Activated naive CD4-positive, alpha-beta T cell treated with anti-CD3 and anti-CD28 coated beads, Interleukin-2, amount 50 U/mL, for 24 hours (primary cell): ENCODE results near the gene FLT1.

Source experiments
- H3K27ac Mint-ChIP-seq: one replicate; pipeline ENCODE4 v1.8.0; 2021; ENCODE audit warnings: mild to moderate bottlenecking, mixed read lengths
- H3K27me3 Mint-ChIP-seq: one replicate; pipeline ENCODE4 v1.8.0; 2021; ENCODE audit warnings: mixed read lengths
- H3K36me3 Mint-ChIP-seq: one replicate; pipeline ENCODE4 v1.8.0; 2021; ENCODE audit warnings: mixed read lengths
- H3K4me1 Mint-ChIP-seq: one replicate; pipeline ENCODE4 v1.8.0; 2021; ENCODE audit warnings: mixed read lengths
- H3K4me3 Mint-ChIP-seq: one replicate; pipeline ENCODE4 v1.8.0; 2021; ENCODE audit warnings: mild to moderate bottlenecking, mixed read lengths
- H3K9me3 Mint-ChIP-seq: one replicate; pipeline ENCODE4 v1.8.0; 2021; ENCODE audit warnings: mixed read lengths

FLT1 gene

GRCh38 chr13:28459911-28460310 lies 35.0 kb downstream of the FLT1 start:
- no peaks in the 10 kb centered on the region for H3K4me1 Mint-ChIP-seq
- H3K27ac Mint-ChIP-seq, result no peak overlapping the region
- no peaks in the 10 kb centered on the region for H3K9me3 Mint-ChIP-seq
- H3K27me3 Mint-ChIP-seq, result peaks cover 4% of the 10 kb centered on the region
- peaks cover 2% of the 10 kb centered on the region for H3K36me3 Mint-ChIP-seq
- H3K4me3 Mint-ChIP-seq, result no peak overlapping the region

- Mint-ChIP-seq H3K4me1 (no peaks in the 10 kb centered on the region), H3K9me3 (no peaks in the 10 kb centered on the region), H3K4me3 (no peak overlapping the region), H3K27me3 (peaks cover 5% of the 10 kb centered on the region), H3K36me3 (peaks cover 2% of the 10 kb centered on the region), H3K27ac (no peak overlapping the region)
These were observed 36.3 kb downstream of the FLT1 start for GRCh38 chr13:28458608-28459007.

- peaks cover 5% of the 10 kb centered on the region for H3K27me3 Mint-ChIP-seq
- H3K36me3 Mint-ChIP-seq, result peaks cover 2% of the 10 kb centered on the region
- no peaks in the 10 kb centered on the region for H3K4me1 Mint-ChIP-seq
- H3K4me3 Mint-ChIP-seq, result no peak overlapping the region
- no peak overlapping the region for H3K27ac Mint-ChIP-seq
- no peaks in the 10 kb centered on the region for H3K9me3 Mint-ChIP-seq
These were observed 36.9 kb downstream of the FLT1 start for GRCh38 chr13:28458051-28458450.

GRCh38 chr13:28457521-28457920 lies 37.4 kb downstream of the FLT1 start:
- H3K27me3 Mint-ChIP-seq, result peaks cover 5% of the 10 kb centered on the region
- H3K4me3 Mint-ChIP-seq, result no peak overlapping the region
- H3K4me1 Mint-ChIP-seq, result no peaks in the 10 kb centered on the region
- no peak overlapping the region for H3K27ac Mint-ChIP-seq
- H3K9me3 Mint-ChIP-seq, result no peaks in the 10 kb centered on the region
- H3K36me3 Mint-ChIP-seq, result no peaks in the 10 kb centered on the region

- H3K9me3 Mint-ChIP-seq, result no peaks in the 10 kb centered on the region
- peaks cover 7% of the 10 kb centered on the region for H3K27me3 Mint-ChIP-seq
- no peak overlapping the region for H3K4me3 Mint-ChIP-seq
- no peaks in the 10 kb centered on the region for H3K36me3 Mint-ChIP-seq
- no peak overlapping the region for H3K27ac Mint-ChIP-seq
- H3K4me1 Mint-ChIP-seq, result no peaks in the 10 kb centered on the region
These were observed 39.2 kb downstream of the FLT1 start for GRCh38 chr13:28455580-28456194.

GRCh38 chr13:28452755-28453154 lies 42.2 kb downstream of the FLT1 start:
- Mint-ChIP-seq H3K36me3 (no peaks in the 10 kb centered on the region), H3K27ac (peak overlapping the region; percentile 68), H3K4me3 (no peak overlapping the region), H3K9me3 (peaks cover 7% of the 10 kb centered on the region), H3K4me1 (no peaks in the 10 kb centered on the region), H3K27me3 (peaks cover 8% of the 10 kb centered on the region)

GRCh38 chr13:28451482-28452217 lies 43.3 kb downstream of the FLT1 start:
- H3K4me1 Mint-ChIP-seq, result no peaks in the 10 kb centered on the region
- H3K27me3 Mint-ChIP-seq, result peaks cover 9% of the 10 kb centered on the region
- H3K36me3 Mint-ChIP-seq, result no peaks in the 10 kb centered on the region
- H3K27ac Mint-ChIP-seq, result no peak overlapping the region
- H3K4me3 Mint-ChIP-seq, result no peak overlapping the region
- H3K9me3 Mint-ChIP-seq, result peaks cover 8% of the 10 kb centered on the region

- no peak overlapping the region for H3K27ac Mint-ChIP-seq
- H3K27me3 Mint-ChIP-seq, result peaks cover 4% of the 10 kb centered on the region
- no peaks in the 10 kb centered on the region for H3K36me3 Mint-ChIP-seq
- peaks cover 16% of the 10 kb centered on the region for H3K9me3 Mint-ChIP-seq
- H3K4me1 Mint-ChIP-seq, result no peaks in the 10 kb centered on the region
- H3K4me3 Mint-ChIP-seq, result no peak overlapping the region
These were observed 44.8 kb downstream of the FLT1 start for GRCh38 chr13:28449826-28450773.

GRCh38 chr13:28448651-28449358 lies 46.1 kb downstream of the FLT1 start:
- Mint-ChIP-seq H3K4me3 (no peak overlapping the region), H3K9me3 (peaks cover 23% of the 10 kb centered on the region), H3K27me3 (peaks cover 8% of the 10 kb centered on the region), H3K27ac (no peak overlapping the region), H3K36me3 (peaks cover 1% of the 10 kb centered on the region), H3K4me1 (no peaks in the 10 kb centered on the region)

GRCh38 chr13:28447989-28448388 lies 46.9 kb downstream of the FLT1 start:
- Mint-ChIP-seq H3K27ac (no peak overlapping the region), H3K9me3 (peaks cover 23% of the 10 kb centered on the region), H3K27me3 (peaks cover 10% of the 10 kb centered on the region), H3K4me3 (no peak overlapping the region), H3K36me3 (peaks cover 1% of the 10 kb centered on the region), H3K4me1 (no peaks in the 10 kb centered on the region)

GRCh38 chr13:28447206-28447605 lies 47.7 kb downstream of the FLT1 start:
- Mint-ChIP-seq H3K36me3 (peaks cover 1% of the 10 kb centered on the region), H3K27me3 (peaks cover 10% of the 10 kb centered on the region), H3K27ac (no peak overlapping the region), H3K9me3 (peaks cover 23% of the 10 kb centered on the region), H3K4me3 (no peak overlapping the region), H3K4me1 (no peaks in the 10 kb centered on the region)

- Mint-ChIP-seq H3K36me3 (peaks cover 1% of the 10 kb centered on the region), H3K9me3 (peaks cover 17% of the 10 kb centered on the region), H3K27ac (no peak overlapping the region), H3K4me3 (no peak overlapping the region), H3K27me3 (peaks cover 8% of the 10 kb centered on the region), H3K4me1 (no peaks in the 10 kb centered on the region)
These were observed 52.1 kb downstream of the FLT1 start for GRCh38 chr13:28442839-28443238.

GRCh38 chr13:28441529-28441928 lies 53.4 kb downstream of the FLT1 start:
- Mint-ChIP-seq H3K4me1 (no peaks in the 10 kb centered on the region), H3K27me3 (peaks cover 6% of the 10 kb centered on the region), H3K4me3 (no peak overlapping the region), H3K9me3 (peaks cover 15% of the 10 kb centered on the region), H3K27ac (no peak overlapping the region), H3K36me3 (peaks cover 1% of the 10 kb centered on the region)

- H3K9me3 Mint-ChIP-seq, result peaks cover 13% of the 10 kb centered on the region
- peaks cover 7% of the 10 kb centered on the region for H3K27me3 Mint-ChIP-seq
- peaks cover 1% of the 10 kb centered on the region for H3K36me3 Mint-ChIP-seq
- no peak overlapping the region for H3K27ac Mint-ChIP-seq
- H3K4me1 Mint-ChIP-seq, result no peaks in the 10 kb centered on the region
- H3K4me3 Mint-ChIP-seq, result no peak overlapping the region
These were observed 54.0 kb downstream of the FLT1 start for GRCh38 chr13:28440774-28441504.
